ENCODE data around the gene METAP1D. TPM values are rescaled to one million over a fixed set of nuclear protein-coding genes. Genes with fewer than 3 reads are reported as not detected.

METAP1D gene
- total and polyA plus RNA-seq, 2 donors (not counting 3 experiments of a cell fraction or from before 2014, with no cell fraction given): 4.2 to 8.1 TPM

DNA sequence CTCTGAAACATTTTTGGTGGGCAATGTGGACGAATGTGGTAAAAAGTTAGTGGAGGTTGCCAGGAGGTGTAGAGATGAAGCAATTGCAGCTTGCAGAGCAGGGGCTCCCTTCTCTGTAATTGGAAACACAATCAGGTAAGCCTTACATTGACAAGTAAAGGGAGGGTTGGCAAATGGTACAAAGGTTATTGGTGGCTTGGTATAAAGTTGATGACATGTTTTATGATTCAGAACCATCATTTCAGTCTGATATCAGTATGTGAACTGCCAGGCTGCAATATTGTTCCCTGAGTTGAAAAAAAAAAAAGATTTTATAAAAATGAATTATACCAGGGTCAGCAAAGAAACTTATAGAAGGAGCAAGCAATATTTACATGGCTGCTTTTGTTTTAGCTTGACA is 71.2 kb downstream of the METAP1D start:
- Histone ChIP-seq H3K79me2 (ENCODE audit: control insufficient read depth, insufficient read depth, low read length) (no peaks in the 10 kb centered on the region), H3K9me3 (replicated peaks; ENCODE audit: control insufficient read depth, insufficient read depth, low read length) (no peaks in the 10 kb centered on the region), H4K20me1 (replicated peaks; ENCODE audit: control insufficient read depth, extremely low read depth, insufficient read depth, low read length) (no peaks in the 10 kb centered on the region), H2AFZ (ENCODE audit: low read depth, low read length) (no peak overlapping the region), H3K4me3 (replicated peaks in 1 of 3; ENCODE audit: insufficient read depth in 1 of 3, low read depth in 1 of 3, low read length in 3 of 3) (no peak overlapping the region), H3K4me2 (ENCODE audit: insufficient read depth, low read length) (no peak overlapping the region), H3K4me1 (ENCODE audit: control insufficient read depth, extremely low read depth, insufficient read depth, low read length) (no peaks in the 10 kb centered on the region), H3K36me3 (ENCODE audit: control insufficient read depth in 2 of 2, extremely low read depth in 1 of 2, insufficient read depth in 2 of 2, low read length in 2 of 2) (no peaks in the 10 kb centered on the region), H3K27ac (ENCODE audit: insufficient read depth, low read depth, low read length) (no peak overlapping the region), H3K9ac (replicated peaks; ENCODE audit: extremely low read depth, insufficient read depth, low read length) (no peak overlapping the region), H3K27me3 (ENCODE audit: control insufficient read depth in 2 of 2, insufficient read depth in 2 of 2, low read length in 2 of 2) (no peaks in the 10 kb centered on the region), H3K9me1 (replicated peaks; ENCODE audit: control insufficient read depth, extremely low read depth, insufficient read depth, low read length) (no peaks in the 10 kb centered on the region)
- DNase-seq (ENCODE audit: low read depth, low spot score) (no peak), FAIRE-seq (no peak)
- CTCF ChIA-PET: no interaction called here
- BruUV-seq (replicated peaks): no TSS peak
- TF ChIP-seq, protein P1, sequence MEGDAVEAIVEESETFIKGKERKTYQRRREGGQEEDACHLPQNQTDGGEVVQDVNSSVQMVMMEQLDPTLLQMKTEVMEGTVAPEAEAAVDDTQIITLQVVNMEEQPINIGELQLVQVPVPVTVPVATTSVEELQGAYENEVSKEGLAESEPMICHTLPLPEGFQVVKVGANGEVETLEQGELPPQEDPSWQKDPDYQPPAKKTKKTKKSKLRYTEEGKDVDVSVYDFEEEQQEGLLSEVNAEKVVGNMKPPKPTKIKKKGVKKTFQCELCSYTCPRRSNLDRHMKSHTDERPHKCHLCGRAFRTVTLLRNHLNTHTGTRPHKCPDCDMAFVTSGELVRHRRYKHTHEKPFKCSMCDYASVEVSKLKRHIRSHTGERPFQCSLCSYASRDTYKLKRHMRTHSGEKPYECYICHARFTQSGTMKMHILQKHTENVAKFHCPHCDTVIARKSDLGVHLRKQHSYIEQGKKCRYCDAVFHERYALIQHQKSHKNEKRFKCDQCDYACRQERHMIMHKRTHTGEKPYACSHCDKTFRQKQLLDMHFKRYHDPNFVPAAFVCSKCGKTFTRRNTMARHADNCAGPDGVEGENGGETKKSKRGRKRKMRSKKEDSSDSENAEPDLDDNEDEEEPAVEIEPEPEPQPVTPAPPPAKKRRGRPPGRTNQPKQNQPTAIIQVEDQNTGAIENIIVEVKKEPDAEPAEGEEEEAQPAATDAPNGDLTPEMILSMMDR (IDR thresholded peaks at IDR 0.05; ENCODE audit: extremely low read depth in 1 of 2, insufficient read depth in 1 of 2, low read depth in 1 of 2, low read length in 2 of 2): no peak
- TF ChIP-seq MYC (IDR thresholded peaks at IDR 0.05; ENCODE audit: low read depth, low read length): no peak
- no peak for TF ChIP-seq POLR2A (IDR thresholded peaks at IDR 0.05; ENCODE audit: low read depth, low read length)
- dilution Hi-C loops (cut with MboI; ENCODE audit: extremely low pct_ligation_motif_present, low sequenced_read_pairs): no loop called here
- intact Hi-C loops (cut with micrococcal nuclease): no loop called here
- POLR2A ChIA-PET: no interaction called here

DNA sequence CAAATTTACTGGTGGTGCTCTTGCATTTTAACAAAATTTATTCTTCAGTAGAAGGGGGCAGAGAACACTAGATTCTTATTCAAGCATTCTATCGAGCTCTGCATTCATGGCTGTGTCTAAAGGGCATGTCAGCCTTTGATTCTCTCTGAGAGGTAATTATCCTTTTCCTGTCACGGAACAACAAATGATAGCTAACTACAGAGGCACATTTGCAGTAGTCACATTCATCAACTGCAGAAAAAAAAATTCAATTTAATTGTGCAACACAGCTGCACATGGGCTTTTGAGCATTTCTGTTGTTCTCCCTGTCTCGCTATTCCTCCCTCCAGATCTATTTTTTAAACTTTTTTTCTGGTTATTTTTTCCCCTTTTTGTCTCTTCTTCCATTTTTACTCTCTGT is 72.5 kb downstream of the METAP1D start:
- Histone ChIP-seq H3K4me2 (ENCODE audit: insufficient read depth, low read length) (no peak overlapping the region), H3K9me1 (replicated peaks; ENCODE audit: control insufficient read depth, extremely low read depth, insufficient read depth, low read length) (no peaks in the 10 kb centered on the region), H3K4me3 (replicated peaks in 1 of 3; ENCODE audit: insufficient read depth in 1 of 3, low read depth in 1 of 3, low read length in 3 of 3) (no peak overlapping the region), H4K20me1 (replicated peaks; ENCODE audit: control insufficient read depth, extremely low read depth, insufficient read depth, low read length) (no peaks in the 10 kb centered on the region), H3K9me3 (replicated peaks; ENCODE audit: control insufficient read depth, insufficient read depth, low read length) (no peaks in the 10 kb centered on the region), H3K27me3 (ENCODE audit: control insufficient read depth in 2 of 2, insufficient read depth in 2 of 2, low read length in 2 of 2) (no peaks in the 10 kb centered on the region), H2AFZ (ENCODE audit: low read depth, low read length) (no peak overlapping the region), H3K79me2 (ENCODE audit: control insufficient read depth, insufficient read depth, low read length) (no peaks in the 10 kb centered on the region), H3K36me3 (ENCODE audit: control insufficient read depth in 2 of 2, extremely low read depth in 1 of 2, insufficient read depth in 2 of 2, low read length in 2 of 2) (no peaks in the 10 kb centered on the region), H3K27ac (ENCODE audit: insufficient read depth, low read depth, low read length) (no peak overlapping the region), H3K4me1 (ENCODE audit: control insufficient read depth, extremely low read depth, insufficient read depth, low read length) (no peaks in the 10 kb centered on the region), H3K9ac (replicated peaks; ENCODE audit: extremely low read depth, insufficient read depth, low read length) (no peak overlapping the region)
- DNase-seq (ENCODE audit: low read depth, low spot score): no peak
- intact Hi-C loops (cut with micrococcal nuclease) (no loop called here), dilution Hi-C loops (cut with MboI; ENCODE audit: extremely low pct_ligation_motif_present, low sequenced_read_pairs) (no loop called here)
- TF ChIP-seq POLR2AphosphoS5 (IDR thresholded peaks at IDR 0.05; ENCODE audit: insufficient read depth, low read depth, low read length): no peak
- TF ChIP-seq EZH2 (IDR thresholded peaks at IDR 0.05; ENCODE audit: borderline replicate concordance, low read depth, low read length, severe bottlenecking): no peak
- BruUV-seq (replicated peaks): no TSS peak
- CTCF ChIA-PET: interaction anchor here (2.1 kb wide), 1 partner anchor 9 kb away, joined by 5 read pairs; no protein-coding TSS in a partner anchor
- POLR2A ChIA-PET: no interaction called here
- no peak for FAIRE-seq

Data from endothelial cell of umbilical vein (primary cell).